Tibial nerve (tissue), 3 donors: ENCODE measurements around the gene LTBP1.

Experiments
- CTCF ChIP-seq, 5 experiments: fragments of 200-600 bp in 3 of 5; fragments of 450-650 bp in 2 of 5; sonication (generic) in 3 of 5; IDR thresholded peaks; one replicate each; pipeline ENCODE4 v1.5.1; 2016 to 2019; ENCODE audit warnings: antibody characterized with exemption in 5 of 5, mild to moderate bottlenecking in 3 of 5, moderate library complexity in 2 of 5
- POLR2A ChIP-seq, 2 donors: fragments of 450-650 bp; IDR thresholded peaks; one replicate each; pipeline ENCODE4 v1.6.1; 2017; ENCODE audit warnings: antibody characterized with exemption in 2 of 2, mild to moderate bottlenecking in 2 of 2, moderate library complexity in 2 of 2

DNA sequence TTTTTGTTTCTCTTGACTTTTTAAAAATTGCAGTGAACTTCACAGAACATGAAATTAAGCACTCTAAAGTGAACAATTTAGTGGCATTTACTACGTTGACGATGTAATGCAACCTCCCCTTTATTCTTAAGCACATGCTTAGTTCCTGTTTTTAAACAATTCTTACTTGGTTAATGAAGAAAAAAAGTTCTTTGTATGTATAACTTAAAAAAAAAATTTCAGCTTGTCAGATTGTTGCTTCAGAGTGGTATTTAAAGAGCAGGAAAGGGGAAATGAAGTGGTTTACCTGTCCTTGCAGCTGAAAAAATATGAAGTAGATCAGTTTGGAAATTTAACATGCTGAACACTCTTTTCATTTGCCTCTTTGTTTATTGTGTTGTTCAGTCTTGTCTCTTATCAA, 434.0 kb downstream of the LTBP1 start:
- TF ChIP-seq CTCF (IDR thresholded peaks at IDR 0.05) (no peak), POLR2A (IDR thresholded peaks at IDR 0.05) (no peak)
